ENCODE results near the gene MRTFA.
"Not testable (repeated sequence)": the region's sequence is repeated elsewhere in the genome, so short reads cannot be mapped to it uniquely, and the experiment has no call there.

MRTFA gene

GRCh38 chr22:40607506-40607905 is 29.0 kb downstream of the MRTFA start:
- Histone ChIP-seq H3K9me3 (ENCODE audit: low read length) (no peaks in the 10 kb centered on the region), H3K36me3 (ENCODE audit: insufficient read depth, low read length) (no peaks in the 10 kb centered on the region), H3K9ac (ENCODE audit: low read length) (no peak overlapping the region), H3K27ac (ENCODE audit: low read depth, low read length) (no peak overlapping the region), H3K27me3 (ENCODE audit: control insufficient read depth in 1 of 2, insufficient read depth in 2 of 2, low read length in 2 of 2) (no peaks in the 10 kb centered on the region), H3K4me1 (ENCODE audit: insufficient read depth, low read length) (peaks cover 21% of the 10 kb centered on the region), H3K4me3 (ENCODE audit: low read depth in 1 of 2, low read length in 2 of 2) (no peak overlapping the region)

GRCh38 chr22:40606306-40606705 is 30.2 kb downstream of the MRTFA start:
- no peak overlapping the region for H3K4me3 ChIP-seq (ENCODE audit: low read depth in 1 of 2, low read length in 2 of 2)
- H3K36me3 ChIP-seq (ENCODE audit: insufficient read depth, low read length), result no peaks in the 10 kb centered on the region
- peaks cover 27% of the 10 kb centered on the region for H3K4me1 ChIP-seq (ENCODE audit: insufficient read depth, low read length)
- no peaks in the 10 kb centered on the region for H3K9me3 ChIP-seq (ENCODE audit: low read length)
- H3K27me3 ChIP-seq (ENCODE audit: control insufficient read depth in 1 of 2, insufficient read depth in 2 of 2, low read length in 2 of 2), result no peaks in the 10 kb centered on the region
- no peak overlapping the region for H3K27ac ChIP-seq (ENCODE audit: low read depth, low read length)
- no peak overlapping the region for H3K9ac ChIP-seq (ENCODE audit: low read length)

GRCh38 chr22:40605761-40606160 is 30.8 kb downstream of the MRTFA start:
- no peak overlapping the region for H3K27ac ChIP-seq (ENCODE audit: low read depth, low read length)
- no peak overlapping the region for H3K9ac ChIP-seq (ENCODE audit: low read length)
- peaks cover 31% of the 10 kb centered on the region for H3K4me1 ChIP-seq (ENCODE audit: insufficient read depth, low read length)
- no peaks in the 10 kb centered on the region for H3K9me3 ChIP-seq (ENCODE audit: low read length)
- H3K36me3 ChIP-seq (ENCODE audit: insufficient read depth, low read length), result no peaks in the 10 kb centered on the region
- no peaks in the 10 kb centered on the region for H3K27me3 ChIP-seq (ENCODE audit: control insufficient read depth in 1 of 2, insufficient read depth in 2 of 2, low read length in 2 of 2)
- H3K4me3 ChIP-seq (ENCODE audit: low read depth in 1 of 2, low read length in 2 of 2), result no peak overlapping the region

- Histone ChIP-seq H3K4me3 (ENCODE audit: low read depth in 1 of 2, low read length in 2 of 2) (no peak overlapping the region), H3K9ac (ENCODE audit: low read length) (no peak overlapping the region), H3K27me3 (ENCODE audit: control insufficient read depth in 1 of 2, insufficient read depth in 2 of 2, low read length in 2 of 2) (no peaks in the 10 kb centered on the region), H3K36me3 (ENCODE audit: insufficient read depth, low read length) (no peaks in the 10 kb centered on the region), H3K27ac (ENCODE audit: low read depth, low read length) (peak overlapping the region; percentile 36), H3K4me1 (ENCODE audit: insufficient read depth, low read length) (peaks cover 31% of the 10 kb centered on the region), H3K9me3 (ENCODE audit: low read length) (no peaks in the 10 kb centered on the region)
These were observed 33.4 kb downstream of the MRTFA start for GRCh38 chr22:40603088-40603605.

- no peak overlapping the region for H3K4me3 ChIP-seq (ENCODE audit: low read depth in 1 of 2, low read length in 2 of 2)
- H3K9ac ChIP-seq (ENCODE audit: low read length), result no peak overlapping the region
- no peaks in the 10 kb centered on the region for H3K9me3 ChIP-seq (ENCODE audit: low read length)
- H3K36me3 ChIP-seq (ENCODE audit: insufficient read depth, low read length), result no peaks in the 10 kb centered on the region
- peaks cover 39% of the 10 kb centered on the region for H3K4me1 ChIP-seq (ENCODE audit: insufficient read depth, low read length)
- no peaks in the 10 kb centered on the region for H3K27me3 ChIP-seq (ENCODE audit: control insufficient read depth in 1 of 2, insufficient read depth in 2 of 2, low read length in 2 of 2)
- H3K27ac ChIP-seq (ENCODE audit: low read depth, low read length), result no peak overlapping the region
These were observed 34.3 kb downstream of the MRTFA start for GRCh38 chr22:40602231-40602630.

GRCh38 chr22:40599731-40600130 is 36.8 kb downstream of the MRTFA start:
- Histone ChIP-seq H3K4me3 (ENCODE audit: low read depth in 1 of 2, low read length in 2 of 2) (no peak overlapping the region), H3K4me1 (ENCODE audit: insufficient read depth, low read length) (peaks cover 38% of the 10 kb centered on the region), H3K27ac (ENCODE audit: low read depth, low read length) (no peak overlapping the region), H3K9ac (ENCODE audit: low read length) (no peak overlapping the region), H3K9me3 (ENCODE audit: low read length) (no peaks in the 10 kb centered on the region), H3K36me3 (ENCODE audit: insufficient read depth, low read length) (no peaks in the 10 kb centered on the region), H3K27me3 (ENCODE audit: control insufficient read depth in 1 of 2, insufficient read depth in 2 of 2, low read length in 2 of 2) (no peaks in the 10 kb centered on the region)

- H3K36me3 ChIP-seq (ENCODE audit: insufficient read depth, low read length); H3K9me3 ChIP-seq (ENCODE audit: low read length); H3K27ac ChIP-seq (ENCODE audit: low read depth, low read length); H3K4me3 ChIP-seq (ENCODE audit: low read depth in 1 of 2, low read length in 2 of 2); H3K27me3 ChIP-seq (ENCODE audit: control insufficient read depth in 1 of 2, insufficient read depth in 2 of 2, low read length in 2 of 2); H3K9ac ChIP-seq (ENCODE audit: low read length): not testable (repeated sequence)
- peaks cover 41% of the 10 kb centered on the region for H3K4me1 ChIP-seq (ENCODE audit: insufficient read depth, low read length)
These were observed 37.8 kb downstream of the MRTFA start for GRCh38 chr22:40598712-40599111.

- peak overlapping the region in 1 of 2 donors; percentile 5 for H3K4me3 ChIP-seq (ENCODE audit: low read depth in 1 of 2, low read length in 2 of 2)
- H3K36me3 ChIP-seq (ENCODE audit: insufficient read depth, low read length), result no peaks in the 10 kb centered on the region
- no peak overlapping the region for H3K27ac ChIP-seq (ENCODE audit: low read depth, low read length)
- H3K4me1 ChIP-seq (ENCODE audit: insufficient read depth, low read length), result peaks cover 40% of the 10 kb centered on the region
- no peaks in the 10 kb centered on the region for H3K9me3 ChIP-seq (ENCODE audit: low read length)
- no peak overlapping the region for H3K9ac ChIP-seq (ENCODE audit: low read length)
- no peaks in the 10 kb centered on the region for H3K27me3 ChIP-seq (ENCODE audit: control insufficient read depth in 1 of 2, insufficient read depth in 2 of 2, low read length in 2 of 2)
These were observed 38.7 kb downstream of the MRTFA start for GRCh38 chr22:40597526-40598430.

GRCh38 chr22:40595497-40596234 is 40.9 kb downstream of the MRTFA start:
- H3K27ac ChIP-seq (ENCODE audit: low read depth, low read length), result no peak overlapping the region

GRCh38 chr22:40594924-40595323 is 41.6 kb downstream of the MRTFA start:
- Histone ChIP-seq H3K27me3 (ENCODE audit: control insufficient read depth in 1 of 2, insufficient read depth in 2 of 2, low read length in 2 of 2) (no peaks in the 10 kb centered on the region), H3K27ac (ENCODE audit: low read depth, low read length) (no peak overlapping the region), H3K4me3 (ENCODE audit: low read depth in 1 of 2, low read length in 2 of 2) (no peak overlapping the region), H3K9me3 (ENCODE audit: low read length) (no peaks in the 10 kb centered on the region), H3K4me1 (ENCODE audit: insufficient read depth, low read length) (peaks cover 28% of the 10 kb centered on the region), H3K9ac (ENCODE audit: low read length) (no peak overlapping the region), H3K36me3 (ENCODE audit: insufficient read depth, low read length) (no peaks in the 10 kb centered on the region)

More at GRCh38 chr22:40595497-40596234, 40.9 kb downstream of the MRTFA start:
- Histone ChIP-seq H3K4me1 (ENCODE audit: insufficient read depth, low read length) (peaks cover 28% of the 10 kb centered on the region), H3K27me3 (ENCODE audit: control insufficient read depth in 1 of 2, insufficient read depth in 2 of 2, low read length in 2 of 2) (no peaks in the 10 kb centered on the region), H3K36me3 (ENCODE audit: insufficient read depth, low read length) (no peaks in the 10 kb centered on the region), H3K9ac (ENCODE audit: low read length) (no peak overlapping the region), H3K4me3 (ENCODE audit: low read depth in 1 of 2, low read length in 2 of 2) (no peak overlapping the region), H3K9me3 (ENCODE audit: low read length) (no peaks in the 10 kb centered on the region)

- Histone ChIP-seq H3K9ac (ENCODE audit: low read length) (no peak overlapping the region), H3K27me3 (ENCODE audit: control insufficient read depth in 1 of 2, insufficient read depth in 2 of 2, low read length in 2 of 2) (no peaks in the 10 kb centered on the region), H3K9me3 (ENCODE audit: low read length) (no peaks in the 10 kb centered on the region), H3K4me3 (ENCODE audit: low read depth in 1 of 2, low read length in 2 of 2) (no peak overlapping the region), H3K36me3 (ENCODE audit: insufficient read depth, low read length) (no peaks in the 10 kb centered on the region), H3K27ac (ENCODE audit: low read depth, low read length) (no peak overlapping the region), H3K4me1 (ENCODE audit: insufficient read depth, low read length) (peaks cover 28% of the 10 kb centered on the region)
These were observed 42.2 kb downstream of the MRTFA start for GRCh38 chr22:40594346-40594745.

Data from muscle layer of colon (tissue), 2 donors.